Esophagus mucosa (tissue), 1 donor: ENCODE data around the gene SVOPL. TPM values are rescaled to one million over a fixed set of nuclear protein-coding genes. Genes with fewer than 3 reads are reported as not detected.
"Not testable (repeated sequence)": the region's sequence is repeated elsewhere in the genome, so short reads cannot be mapped to it uniquely, and the experiment has no call there.

Source experiments
- ATAC-seq: fragments of 200-7000 bp; cut with Tn5 transposase; one replicate; pipeline ENCODE4 v1.9.1; 2020
- total RNA-seq: library from RNA; stranded (reverse); gene quantifications from one replicate; pipeline ENCODE4 v1.2.4, GENCODE V29; 2023
- donor health status: DM: yes; HTN: yes; CAD: no.

SVOPL gene
- total RNA-seq, 1 donor from 2014 or later = not detected

DNA sequence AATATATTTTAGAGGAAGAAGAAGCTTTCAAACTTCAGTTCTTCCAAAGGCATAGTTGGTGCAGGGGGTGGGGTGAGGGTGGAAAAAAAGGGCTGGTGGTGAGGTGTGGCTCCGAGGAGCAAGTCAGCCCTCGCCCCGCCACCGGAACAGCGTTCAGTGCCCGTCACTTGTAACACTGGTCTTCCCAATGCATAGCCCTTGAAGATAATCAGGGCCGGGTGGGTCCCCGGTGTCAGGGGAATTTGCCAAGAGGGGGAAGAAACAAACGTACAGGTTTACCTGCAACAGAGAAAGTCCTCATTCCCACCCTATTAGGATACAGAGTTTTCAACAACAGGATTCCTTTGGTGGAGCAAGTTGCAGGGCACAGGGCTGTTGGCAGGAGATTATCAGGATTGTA lies 1.5 kb downstream of the SVOPL start:
- no peak for ATAC-seq

DNA sequence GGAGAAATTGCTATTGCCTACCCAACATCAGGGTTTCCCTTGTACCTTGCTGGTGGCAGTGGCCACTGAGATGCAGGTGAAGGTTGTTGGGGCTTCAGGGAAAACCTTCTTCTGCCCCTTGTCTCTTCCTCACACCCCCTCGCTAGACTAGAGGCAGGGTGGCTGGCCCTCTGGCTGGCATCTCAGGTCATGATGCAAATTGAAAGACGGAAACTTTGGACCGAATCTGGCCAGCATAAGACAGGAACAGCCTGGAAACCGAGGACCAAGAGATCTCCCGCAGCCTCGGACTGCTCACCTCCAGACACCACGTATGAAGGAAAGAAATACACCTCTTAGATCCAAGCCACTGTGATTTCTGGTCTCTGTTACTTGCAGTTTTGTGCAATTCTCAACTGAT lies 2.9 kb downstream of the SVOPL start:
- no peak for ATAC-seq

DNA sequence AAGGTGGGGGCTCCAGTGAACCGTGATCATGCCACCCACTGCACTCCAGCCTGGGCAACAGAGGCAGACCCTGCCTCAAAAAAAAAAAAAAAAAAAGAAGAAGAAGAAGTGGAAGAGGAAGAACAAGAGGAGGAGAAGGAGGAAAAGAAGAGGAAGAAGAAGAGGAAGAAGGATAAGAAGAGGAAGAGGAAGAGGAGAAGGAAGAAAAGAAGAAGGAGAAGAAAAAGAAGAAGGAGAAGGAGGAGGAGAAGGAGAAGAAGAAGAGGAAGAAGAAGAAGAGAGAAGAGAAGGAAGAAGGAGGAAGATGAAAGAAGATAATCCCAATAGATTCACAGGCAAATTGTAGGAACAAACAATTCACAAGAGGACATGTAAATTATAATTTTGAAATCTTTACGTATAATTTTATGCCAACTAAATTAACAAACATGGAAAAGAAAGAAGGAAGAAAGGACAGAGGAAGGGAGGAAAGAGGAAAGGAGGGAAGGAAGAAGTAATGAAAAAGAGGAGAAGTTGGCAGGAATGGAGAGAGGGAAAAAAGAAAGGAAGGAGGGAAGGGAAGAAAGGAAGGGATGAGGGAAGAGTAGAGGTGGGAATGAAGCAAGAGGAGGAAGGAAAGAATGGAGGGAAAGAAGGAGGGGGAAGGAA lies 3.5 kb downstream of the SVOPL start:
- no peak for ATAC-seq

DNA sequence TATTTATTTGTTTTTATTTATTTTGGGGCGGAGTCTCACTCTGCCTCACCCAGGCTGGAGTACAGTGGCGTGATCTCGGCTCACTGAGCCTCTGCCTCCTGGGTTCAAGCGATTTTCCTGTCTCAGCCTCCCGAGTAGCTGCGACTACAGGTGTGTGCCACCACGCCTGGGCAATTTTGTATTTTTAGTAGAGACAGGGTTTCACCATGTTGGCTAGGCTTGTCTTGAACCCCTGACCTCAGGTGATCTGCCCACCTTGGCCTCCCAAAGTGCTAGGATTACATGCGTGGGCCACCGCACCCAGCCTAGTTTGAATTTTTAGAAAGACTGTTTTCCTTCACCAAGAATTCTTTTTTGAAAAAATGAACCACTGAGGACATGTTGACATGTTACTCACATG lies 5.4 kb downstream of the SVOPL start:
- ATAC-seq = not testable (repeated sequence)

DNA sequence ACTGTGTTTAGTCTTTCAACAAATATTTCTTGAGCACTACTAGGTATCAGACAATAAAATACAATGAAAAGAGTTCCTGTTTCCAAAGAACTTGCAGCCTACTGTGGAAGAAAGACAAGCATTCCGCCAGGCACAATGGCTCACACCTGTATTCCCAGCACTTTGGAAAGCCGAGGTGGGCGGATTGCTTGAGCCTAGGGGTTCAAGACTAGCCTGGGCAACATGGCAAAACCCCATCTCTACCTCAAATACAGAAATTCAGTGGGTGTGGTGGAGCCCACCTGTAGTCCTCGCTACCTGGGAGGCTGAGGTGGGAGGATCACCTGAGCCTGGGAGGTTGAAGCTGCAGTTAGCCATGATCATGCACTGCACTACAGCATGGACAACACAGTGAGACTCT lies 6.1 kb downstream of the SVOPL start:
- ATAC-seq = no peak

DNA sequence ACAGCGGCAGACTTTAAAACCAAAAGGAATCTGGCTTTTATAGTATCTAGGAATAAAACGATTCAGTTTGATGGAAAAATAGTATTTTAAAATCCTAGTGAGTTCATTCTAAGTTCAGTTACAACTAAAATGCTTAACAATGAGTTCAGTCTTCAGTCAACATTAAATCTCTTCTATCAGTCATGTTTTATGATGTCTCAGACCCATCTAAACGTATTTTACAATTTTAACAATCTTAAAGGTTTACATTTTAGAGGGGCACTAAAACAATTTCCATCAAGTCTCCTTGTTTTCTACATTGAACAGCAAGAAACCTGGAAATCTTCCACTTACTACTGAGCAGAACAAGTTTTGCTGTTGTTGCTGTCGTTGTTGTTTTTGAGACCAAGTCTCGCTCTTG lies 10.0 kb downstream of the SVOPL start:
- no peak for ATAC-seq

DNA sequence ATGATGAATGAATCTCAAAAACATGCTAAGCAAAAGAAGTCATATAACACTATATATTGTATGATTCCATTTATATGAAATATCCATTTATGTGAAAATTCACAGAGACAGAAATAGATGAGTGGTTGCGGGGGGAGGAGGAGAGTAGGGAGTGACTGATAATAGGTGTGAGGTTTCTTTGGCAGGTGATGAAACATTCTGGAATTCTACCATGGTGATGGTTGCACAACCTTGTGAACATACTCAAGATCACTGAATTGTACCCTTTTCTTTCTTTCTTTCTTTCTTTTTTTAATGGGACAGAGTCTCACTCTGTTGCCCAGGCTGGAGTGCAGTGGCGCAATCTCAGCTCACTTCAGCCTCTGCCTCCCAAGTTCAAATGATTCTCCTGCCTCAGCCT lies 10.7 kb downstream of the SVOPL start:
- ATAC-seq = no peak

DNA sequence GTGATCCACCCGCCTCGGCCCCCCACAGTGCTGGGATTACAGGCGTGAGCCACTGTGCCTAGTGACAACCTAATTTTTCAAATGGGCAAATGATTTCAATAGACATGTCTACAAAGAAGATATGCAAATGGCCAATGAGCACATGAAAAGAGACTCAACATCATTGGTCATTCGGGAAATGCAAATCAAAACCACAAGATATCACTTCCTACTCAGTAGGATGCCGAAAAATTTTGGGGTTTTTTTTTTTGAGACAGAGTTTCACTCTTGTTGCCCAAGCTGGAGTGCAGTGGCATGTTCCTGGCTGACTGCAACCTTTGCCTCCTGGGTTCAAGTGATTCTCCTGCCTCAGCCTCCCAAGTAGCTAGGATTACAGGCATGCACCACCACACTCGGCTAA lies 13.1 kb downstream of the SVOPL start:
- not testable (repeated sequence) for ATAC-seq

DNA sequence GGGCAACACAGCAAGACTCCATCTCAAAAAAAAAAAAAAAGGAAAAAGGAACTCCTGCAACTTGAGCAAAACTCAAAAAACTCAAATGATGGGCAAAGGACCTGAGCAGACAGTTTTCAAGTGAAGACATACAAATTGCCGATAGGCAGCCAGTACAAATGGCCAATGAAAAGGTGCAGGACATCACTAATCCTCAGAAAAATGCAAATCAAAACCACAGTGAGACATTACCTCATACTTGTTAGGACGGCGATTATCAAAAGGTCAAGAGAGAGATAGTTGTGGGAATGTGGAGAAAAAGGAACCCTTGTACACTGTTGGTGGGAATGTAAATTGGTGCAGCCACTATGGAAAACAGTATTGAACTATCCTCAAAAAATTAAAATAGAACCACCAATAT lies 16.8 kb downstream of the SVOPL start:
- no peak for ATAC-seq

DNA sequence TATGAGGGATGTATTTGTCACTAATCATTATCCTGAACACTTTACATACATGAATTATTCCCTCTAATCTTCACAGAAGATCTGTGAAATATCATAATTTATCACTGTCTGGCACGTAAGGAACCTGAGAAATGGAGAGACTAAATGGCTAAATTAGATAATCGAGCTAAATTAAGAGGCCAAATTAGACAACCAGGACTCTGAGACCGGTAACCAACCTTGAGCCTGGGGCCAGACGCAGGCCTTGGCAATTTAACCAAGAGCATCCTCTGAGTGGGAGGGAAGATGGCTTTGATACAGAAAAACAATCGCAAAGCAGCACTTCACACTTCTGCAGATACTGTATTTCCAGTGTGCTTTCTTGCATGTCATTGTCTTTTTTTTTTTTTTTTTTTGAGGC lies 21.4 kb downstream of the SVOPL start:
- ATAC-seq = no peak

DNA sequence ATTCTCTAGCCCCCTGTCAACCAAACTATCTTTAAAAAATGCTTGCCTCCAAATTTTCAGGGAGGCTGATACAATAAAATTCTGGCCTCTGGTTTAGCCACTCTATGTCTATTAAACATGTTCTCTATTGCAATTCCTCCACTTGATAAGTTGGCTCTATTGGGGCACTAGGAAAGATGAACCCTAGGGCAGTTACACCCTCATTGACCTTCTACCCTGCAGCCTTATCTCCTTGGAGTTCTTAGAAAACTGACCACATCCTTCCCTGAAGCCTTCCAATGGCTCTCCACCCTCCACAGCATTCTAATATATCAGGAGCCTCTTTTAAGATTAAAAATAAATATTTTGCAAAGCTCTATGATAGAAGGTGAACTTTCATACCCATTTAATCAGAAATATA lies 30.6 kb downstream of the SVOPL start:
- ATAC-seq = no peak

DNA sequence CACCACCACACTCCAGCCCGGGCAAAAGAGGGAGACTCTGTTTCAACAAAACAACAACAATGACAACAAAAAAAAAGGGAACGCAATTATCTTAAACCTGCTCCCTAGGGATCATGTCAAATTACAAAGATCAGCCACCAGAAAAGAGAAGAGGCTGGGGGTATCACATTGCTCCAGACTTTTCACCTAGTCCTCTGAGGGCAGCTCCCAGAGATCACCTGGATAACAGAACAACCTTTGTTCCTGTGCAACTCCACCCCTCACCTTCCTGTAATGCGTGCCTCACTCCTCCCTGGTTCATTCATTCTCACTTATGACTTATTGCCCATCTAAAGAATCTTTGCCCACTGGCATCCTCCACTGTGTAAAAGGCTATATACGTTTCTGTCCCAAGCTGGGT lies 31.8 kb downstream of the SVOPL start:
- no peak for ATAC-seq

DNA sequence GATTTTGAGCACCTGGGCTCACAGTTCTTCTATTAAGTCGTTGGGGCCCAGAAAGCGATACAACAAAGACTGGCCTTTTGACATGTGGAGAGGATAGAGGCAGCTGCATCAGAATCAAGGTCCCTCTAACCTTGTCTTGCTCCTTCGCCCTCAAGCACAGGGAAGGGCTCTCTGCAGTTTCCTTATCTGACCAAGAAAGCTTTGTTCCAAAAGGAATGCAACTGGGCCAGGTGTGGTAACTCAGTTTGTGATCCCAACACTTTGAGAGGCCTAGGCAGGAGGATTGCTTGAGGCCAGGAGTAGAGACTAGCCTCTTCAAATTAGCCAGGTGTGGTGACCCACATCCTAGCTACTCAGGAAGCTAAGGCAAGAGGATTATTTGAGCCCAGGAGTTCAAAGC lies 32.2 kb downstream of the SVOPL start:
- ATAC-seq = no peak

DNA sequence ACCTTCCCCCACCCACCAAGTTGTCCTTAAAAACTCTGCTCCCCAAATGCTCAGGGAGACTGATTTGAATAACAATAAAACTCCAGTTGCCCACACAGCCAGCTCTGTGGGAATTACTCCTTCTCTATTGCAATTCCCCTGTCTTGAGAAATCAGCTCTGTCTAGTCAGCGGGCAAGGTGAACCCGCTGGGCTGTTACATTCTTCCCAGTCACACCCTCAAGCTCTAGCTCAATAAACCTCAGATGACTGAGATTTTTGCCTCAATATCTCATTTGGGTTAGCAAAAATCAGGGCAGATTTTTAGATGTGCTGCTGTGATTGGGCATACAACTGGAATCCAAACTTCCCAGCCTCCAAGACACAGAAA lies 32.9 kb downstream of the SVOPL start:
- ATAC-seq = no peak

DNA sequence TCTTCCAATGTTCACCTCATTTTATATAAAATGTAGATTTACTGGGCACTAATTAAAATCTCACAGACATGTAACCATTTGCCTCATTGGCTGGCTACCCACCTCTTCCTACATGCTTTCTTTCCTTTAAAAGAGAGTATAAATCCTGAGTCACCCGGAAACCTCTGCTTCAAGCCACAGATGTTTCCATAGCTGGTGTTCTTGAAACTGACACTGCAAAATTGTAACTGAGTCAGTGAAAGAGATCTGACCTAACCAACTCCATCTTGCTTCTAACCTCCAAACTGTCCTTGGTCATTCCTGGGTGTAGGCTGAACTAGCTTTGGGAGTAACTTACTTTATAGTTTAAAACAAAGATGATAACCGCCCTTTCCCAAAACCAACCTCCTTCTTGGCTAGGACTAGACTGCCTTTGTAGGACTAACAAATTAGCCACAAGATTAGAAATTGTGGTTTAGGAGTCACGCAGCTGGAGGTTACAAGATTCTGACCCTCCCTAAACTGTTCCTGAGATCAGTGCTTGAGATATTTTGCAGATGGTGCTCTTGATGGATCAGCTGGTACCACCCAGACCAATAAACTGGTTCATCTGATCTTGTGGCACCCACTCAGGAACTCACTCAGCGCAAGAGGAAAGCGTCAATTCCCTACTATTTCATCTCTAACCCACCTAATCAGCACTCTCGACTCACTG lies 33.5 kb downstream of the SVOPL start:
- no peak for ATAC-seq

DNA sequence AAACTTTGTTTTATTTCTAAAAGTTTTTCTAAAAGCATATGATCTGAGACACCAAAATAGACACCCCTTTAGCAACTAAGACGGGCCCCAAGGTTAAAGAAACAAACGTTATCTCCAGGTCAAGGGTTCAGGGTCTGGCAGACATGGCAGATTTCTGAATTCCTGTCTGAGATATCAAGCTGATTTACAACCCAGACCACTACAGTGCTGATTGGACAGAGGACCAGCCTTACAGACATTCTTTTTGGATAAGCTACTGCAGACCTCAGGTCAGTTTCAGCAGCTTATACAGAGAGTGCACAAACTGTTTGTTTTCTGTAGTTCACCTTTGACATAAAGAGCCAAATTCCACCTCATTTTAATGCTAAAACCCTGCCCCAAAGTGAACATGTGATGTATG lies 34.8 kb downstream of the SVOPL start:
- no peak for ATAC-seq

DNA sequence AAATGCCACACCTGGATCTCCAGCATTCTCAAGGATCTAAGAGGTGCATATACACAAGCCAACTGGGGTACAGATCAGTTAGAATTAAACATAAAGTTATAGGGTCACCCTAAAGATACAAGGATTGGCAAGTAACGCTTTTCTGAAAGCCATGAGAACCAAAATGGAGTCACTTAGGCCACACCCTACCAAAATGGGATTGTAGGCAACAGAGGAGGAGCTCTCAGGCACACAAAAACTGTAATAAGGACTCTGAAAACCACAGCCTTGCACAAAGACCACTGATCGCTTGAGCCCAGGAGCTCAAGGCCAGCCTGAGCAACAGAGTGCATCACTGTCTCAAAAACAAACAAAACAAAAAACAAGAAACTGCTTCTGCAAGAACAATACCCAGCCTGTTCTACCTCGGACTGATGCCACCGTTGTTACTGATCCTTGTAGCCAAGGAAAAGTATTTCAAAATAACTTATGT lies 35.5 kb downstream of the SVOPL start:
- ATAC-seq = no peak

DNA sequence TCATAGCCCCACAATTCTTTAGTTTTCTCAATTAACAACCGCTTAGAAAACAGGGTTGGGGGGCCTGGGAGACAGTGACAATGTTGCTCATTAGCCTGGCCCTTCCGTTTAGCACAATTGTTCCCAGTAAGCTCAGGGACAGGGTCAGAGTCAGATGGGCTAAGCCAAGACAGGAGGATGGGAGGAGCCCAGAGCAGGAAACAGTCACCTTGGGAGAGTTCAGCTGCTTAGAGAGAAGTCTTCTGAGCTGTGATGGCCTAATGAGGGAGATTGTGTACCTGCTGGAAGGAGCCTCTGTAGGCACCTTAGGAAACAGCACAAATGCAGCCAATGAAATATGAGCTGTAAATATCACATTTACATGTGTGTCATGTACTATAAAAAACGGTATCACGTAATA lies 35.9 kb downstream of the SVOPL start:
- ATAC-seq = no peak

DNA sequence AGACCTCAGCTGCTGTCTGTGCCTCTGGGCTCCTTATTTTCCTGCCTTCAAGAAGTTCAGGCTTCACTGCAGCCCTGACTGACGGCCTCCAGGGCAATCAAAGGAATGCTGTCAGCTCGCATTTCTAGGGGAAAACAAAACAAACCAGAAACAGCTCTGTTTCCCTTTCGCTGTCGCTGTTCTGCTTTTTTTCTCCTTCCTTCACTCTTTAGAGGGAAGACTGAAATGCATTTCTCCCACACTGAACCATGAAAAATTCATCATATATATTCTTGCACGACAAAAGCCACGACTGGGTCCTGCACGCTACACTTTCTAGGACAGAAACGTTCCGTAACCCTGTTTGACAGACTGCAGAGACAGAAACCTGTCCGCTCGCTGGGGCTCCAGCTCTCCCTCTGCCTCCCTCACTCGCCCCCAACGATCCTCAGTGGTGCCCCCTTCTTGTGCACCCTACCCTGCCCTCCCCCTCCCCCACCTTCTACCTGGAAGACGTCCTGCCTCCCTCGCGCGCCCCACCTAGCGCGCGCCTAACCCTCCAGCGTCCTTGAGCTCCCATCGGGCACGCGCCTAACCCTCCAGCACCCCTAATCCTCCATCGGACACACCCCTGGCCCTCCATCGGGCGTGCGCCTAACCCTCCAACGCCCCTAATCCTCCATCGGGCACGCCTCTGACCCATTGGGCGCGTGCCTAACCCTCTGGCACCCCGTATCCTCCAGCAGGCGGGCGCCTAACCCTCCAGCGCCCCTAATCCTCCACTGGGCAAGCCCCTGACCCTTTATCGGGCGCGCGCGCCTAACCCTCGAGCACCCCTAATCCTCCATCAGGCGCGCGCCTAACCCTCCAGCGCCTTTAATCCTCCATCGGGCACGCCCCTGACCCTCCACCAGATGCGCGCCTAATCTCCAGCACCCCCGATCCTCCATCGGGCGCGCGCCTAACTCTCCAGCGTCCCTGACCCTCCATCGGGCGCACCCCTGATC lies 37.1 kb downstream of the SVOPL start:
- peak; percentile 37 for ATAC-seq

DNA sequence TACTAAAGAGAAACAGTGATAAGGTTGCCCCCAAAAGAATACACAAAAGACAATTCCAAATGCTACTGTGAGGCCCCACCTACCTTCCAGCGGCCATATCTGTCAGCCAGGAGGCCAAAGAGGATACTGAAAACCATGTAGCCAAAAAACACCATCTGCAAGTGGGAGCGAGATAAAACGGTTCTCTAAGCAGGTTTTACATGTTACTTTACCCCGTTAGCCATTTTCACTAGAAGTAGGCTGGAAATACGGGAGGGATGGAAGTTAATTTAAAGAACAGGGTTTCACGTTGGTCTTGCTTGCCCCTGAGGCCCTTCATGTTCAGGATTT lies 38.2 kb downstream of the SVOPL start:
- no peak for ATAC-seq

DNA sequence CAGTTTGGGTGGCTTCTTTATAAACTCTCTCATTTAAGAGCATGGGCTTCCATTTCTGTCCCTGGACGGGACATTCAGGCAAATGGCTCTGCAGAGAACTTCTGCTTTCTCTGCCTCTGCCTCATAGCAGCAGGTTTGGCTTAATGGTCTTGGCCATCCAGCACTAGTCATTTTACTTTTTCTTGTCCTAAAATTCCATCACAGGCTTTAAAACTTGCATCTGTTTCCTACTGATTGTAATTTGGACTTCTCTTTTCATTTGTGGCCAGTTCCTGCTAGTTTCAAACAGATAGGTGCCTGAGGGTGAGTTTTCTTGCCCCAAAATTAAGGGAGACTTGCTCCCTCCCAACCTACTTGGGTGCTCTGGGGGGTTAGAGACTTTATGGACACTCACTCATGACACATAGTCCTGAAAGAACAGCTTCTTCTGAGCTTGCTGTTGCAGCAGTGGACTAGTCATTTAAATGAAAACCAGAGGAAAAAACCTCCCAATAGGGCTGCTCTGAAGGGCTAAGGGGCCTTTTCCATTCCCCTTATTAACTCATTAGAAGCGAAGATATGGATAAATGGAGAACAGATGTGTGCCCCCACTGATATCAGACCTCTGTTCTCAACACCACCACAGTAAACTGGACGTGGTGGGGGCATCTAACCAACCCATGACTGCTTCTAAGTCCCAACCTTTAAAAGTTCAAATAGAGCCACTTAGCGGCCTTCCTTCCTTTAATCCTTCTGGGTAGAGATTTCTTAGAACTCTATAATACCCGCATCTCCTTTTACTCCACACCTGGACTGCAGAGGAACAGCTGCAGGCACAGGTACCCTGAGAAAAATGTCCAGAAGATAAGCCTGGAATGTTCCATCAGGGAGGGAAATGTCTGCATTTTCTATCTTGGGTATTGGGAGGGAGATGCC lies 38.8 kb downstream of the SVOPL start:
- no peak for ATAC-seq

DNA sequence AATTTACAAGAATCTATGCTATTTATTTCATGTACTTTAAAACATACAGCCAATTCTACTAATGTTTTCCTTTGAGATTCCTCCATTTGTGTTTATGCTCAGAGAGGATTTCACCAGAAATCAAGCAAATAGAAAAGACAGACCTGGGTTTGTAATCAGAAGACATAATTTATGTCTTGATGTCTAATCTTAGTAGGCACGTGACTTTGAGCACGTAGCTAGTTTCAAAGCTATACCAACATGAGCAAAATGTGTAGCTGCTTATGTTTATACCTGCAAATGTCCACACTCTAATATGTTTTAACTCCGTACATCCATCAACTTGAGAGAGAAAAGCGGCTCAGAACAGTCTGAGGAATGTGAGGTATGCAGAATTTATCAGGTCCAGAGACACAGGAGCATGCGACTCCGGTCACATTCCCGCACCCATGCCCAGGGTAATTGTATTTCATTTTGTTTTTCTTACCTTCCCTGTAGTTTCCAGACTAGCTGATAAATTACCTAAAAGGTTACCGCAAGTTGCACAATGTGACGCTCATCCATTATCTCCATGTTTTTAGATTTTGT lies 40.0 kb downstream of the SVOPL start:
- ATAC-seq = no peak
